GM21423 (cell line): ENCODE measurements around the gene DPP6.

ENCODE experiments used
- ATAC-seq: cut with Tn5 transposase; IDR thresholded peaks from one replicate; pipeline ENCODE4 v1.9.1; 2021; ENCODE audit warnings: mild to moderate bottlenecking, moderate library complexity; ENCODE audit not compliant: unreplicated experiment

DPP6 gene

GRCh38 chr7:154684666-154685563, 632.7 kb downstream of the DPP6 start:
- no peak for ATAC-seq

DNA sequence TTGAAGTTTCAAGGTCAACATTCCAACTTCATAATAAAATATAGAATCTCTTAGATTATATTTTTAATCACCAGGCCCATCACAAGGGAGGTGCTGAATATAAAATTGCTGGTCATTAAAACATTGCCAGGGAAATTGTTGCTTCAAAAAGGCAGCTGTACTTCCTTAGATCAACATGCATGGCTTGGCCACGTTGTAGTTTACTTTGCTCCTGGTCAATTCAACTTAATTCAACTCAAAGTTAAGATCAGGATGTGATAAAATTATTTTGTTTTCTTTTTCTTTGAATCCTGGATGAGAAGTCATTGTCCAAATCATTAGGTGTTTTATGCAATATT, 633.3 kb downstream of the DPP6 start:
- ATAC-seq = no peak

DNA sequence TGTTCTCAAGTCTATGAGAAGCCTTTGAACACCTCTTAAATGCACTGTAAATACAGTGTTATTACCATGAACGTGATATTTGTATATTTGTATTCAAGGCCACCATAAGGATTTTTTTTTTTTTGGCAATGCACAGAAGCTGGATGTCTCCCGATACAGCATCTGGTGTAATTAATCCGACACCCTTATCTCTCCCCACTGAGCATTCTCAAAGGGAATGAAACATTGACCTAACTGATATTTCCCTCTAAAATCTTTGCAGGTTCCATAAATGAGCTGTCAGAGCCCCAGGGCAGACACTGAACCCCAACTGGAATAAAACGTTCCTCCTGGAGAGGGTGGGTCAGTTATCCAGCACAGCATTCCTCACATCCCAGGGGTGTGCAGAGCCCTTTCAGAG, 634.1 kb downstream of the DPP6 start:
- ATAC-seq = no peak

GRCh38 chr7:154688952-154689351, 636.8 kb downstream of the DPP6 start:
- no peak for ATAC-seq

DNA sequence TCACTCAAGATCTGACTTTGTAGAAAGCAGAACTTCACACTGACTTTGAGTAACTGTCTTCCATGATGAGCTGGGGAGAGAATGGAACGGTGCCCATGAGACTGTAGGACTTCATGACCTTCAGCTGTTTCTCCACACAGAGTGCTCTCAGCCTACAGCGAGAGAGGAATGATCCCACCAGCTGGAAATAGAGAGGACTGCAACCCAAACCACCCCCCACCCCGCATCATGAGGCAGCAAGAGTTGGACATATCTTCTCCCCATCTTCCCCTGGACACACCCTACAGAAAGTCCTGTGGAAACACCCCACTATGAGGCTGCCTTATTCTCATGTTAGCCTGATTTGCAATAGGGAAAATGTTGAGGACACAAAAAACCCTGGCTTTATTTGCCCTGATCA, 638.2 kb downstream of the DPP6 start:
- no peak for ATAC-seq

DNA sequence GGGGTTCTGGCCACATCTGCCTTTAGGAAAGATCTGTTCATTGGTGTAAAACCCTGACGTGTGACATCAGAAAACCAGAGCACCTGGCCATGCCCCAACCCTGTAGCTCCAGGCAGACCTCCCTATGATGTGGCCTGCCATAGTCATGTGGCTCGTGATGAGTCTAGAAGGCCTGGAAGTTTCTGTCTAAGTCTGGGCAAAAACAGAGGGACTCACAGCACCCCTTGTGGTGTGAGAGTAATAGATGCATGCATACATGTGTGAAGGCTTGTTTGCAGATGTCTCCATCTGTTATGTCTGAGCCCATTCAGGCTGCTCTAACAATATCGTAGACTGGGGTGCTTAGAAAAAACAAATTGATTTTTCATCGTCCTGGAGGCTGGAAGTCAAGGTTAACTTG, 641.5 kb downstream of the DPP6 start:
- ATAC-seq = no peak

DNA sequence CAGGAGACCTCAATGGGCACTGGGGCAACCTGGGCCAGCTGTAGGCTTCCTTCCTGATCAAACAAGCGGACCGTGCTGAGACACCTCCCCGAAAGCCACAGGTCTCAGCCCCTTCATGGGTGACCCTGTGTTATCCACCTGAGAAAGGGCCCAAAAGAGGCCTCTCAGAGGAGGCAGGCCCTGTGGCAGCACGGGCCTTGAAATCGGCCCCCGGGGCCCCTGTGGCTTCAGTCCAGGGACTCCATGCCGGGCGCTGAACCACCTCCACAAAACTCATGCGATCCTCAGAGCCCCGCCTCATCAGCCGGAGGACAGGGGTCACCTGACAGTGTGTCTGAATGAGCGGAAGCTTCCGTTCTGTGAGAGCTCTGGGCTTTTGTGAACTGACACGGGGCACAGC, 643.6 kb downstream of the DPP6 start:
- no peak for ATAC-seq

- ATAC-seq = no peak
Observed at GRCh38 chr7:154696556-154696955, 644.4 kb downstream of the DPP6 start.

GRCh38 chr7:154698726-154699291, 646.6 kb downstream of the DPP6 start:
- ATAC-seq = no peak

- no peak for ATAC-seq
Observed at GRCh38 chr7:154699417-154699816, 647.2 kb downstream of the DPP6 start.

GRCh38 chr7:154709840-154710520, 657.8 kb downstream of the DPP6 start:
- no peak for ATAC-seq

DNA sequence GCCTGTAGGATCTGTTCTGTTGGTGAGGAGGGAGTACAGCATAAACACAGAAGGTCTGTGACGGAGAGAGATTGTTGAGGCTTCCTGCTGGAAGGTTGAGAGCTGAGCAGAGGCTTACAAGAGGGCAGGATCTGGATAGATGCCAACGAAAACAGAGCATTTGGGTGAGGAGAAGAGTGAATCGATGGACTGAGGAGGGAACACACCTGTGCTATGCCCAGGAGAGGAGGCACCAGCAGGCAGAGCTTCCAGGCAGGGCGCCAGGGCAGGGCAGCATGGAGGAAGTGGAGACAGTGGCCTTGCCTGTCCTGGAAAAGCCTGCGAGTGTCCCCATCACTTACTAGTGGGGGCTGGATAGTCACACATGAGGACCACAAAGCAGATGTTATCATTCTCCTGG, 667.8 kb downstream of the DPP6 start:
- no peak for ATAC-seq

GRCh38 chr7:154721086-154721485, 668.9 kb downstream of the DPP6 start:
- no peak for ATAC-seq

- ATAC-seq = no peak
Observed at GRCh38 chr7:154726368-154726767, 674.2 kb downstream of the DPP6 start.

- ATAC-seq = no peak
Observed at GRCh38 chr7:154729056-154729455, 676.9 kb downstream of the DPP6 start.

- no peak for ATAC-seq
Observed at GRCh38 chr7:154735766-154736165, 683.6 kb downstream of the DPP6 start.

GRCh38 chr7:154736389-154736788, 684.2 kb downstream of the DPP6 start:
- no peak for ATAC-seq

DNA sequence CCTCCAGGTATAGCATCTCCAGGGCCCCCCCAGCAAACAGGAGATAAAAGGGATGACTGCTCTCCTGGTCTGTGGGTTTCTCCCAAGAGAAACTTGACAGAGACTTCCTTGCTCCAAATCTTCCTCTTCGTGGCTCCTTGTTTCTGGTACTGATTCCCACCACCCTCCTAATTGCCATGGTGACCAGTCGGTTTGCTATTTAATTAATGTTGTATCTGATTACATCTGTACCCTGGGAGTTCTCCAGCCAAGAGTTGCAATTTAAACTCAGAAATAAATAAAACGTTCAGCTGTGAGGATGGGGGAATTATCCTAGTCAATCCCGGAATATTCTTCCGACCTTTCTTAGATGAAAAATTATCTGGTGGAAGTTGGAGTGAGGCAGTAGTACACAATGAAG, 686.0 kb downstream of the DPP6 start:
- no peak for ATAC-seq

GRCh38 chr7:154741131-154741530, 688.9 kb downstream of the DPP6 start:
- ATAC-seq = no peak

DNA sequence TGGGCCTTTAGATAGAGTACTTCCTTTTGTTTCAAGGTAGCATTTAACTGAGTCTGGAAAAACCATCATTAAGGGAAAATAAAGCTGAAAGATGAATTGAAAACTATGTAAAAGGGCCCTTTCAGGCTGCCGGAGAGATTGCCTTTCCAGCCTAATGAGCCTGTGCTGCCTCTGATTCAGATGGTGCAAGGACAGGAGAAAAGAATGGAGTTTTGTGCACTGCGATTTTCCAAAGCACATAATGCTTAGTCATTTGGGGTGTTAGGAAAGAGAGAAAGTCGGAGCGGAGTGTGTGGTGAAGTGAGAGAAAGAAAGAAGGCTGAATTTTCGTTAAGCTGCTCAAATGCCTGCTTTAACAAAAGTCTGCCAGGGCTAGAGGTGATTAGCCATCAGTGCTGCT, 691.0 kb downstream of the DPP6 start:
- no peak for ATAC-seq

- ATAC-seq = peak; percentile 59
Observed at GRCh38 chr7:154744256-154744860, 692.2 kb downstream of the DPP6 start.

DNA sequence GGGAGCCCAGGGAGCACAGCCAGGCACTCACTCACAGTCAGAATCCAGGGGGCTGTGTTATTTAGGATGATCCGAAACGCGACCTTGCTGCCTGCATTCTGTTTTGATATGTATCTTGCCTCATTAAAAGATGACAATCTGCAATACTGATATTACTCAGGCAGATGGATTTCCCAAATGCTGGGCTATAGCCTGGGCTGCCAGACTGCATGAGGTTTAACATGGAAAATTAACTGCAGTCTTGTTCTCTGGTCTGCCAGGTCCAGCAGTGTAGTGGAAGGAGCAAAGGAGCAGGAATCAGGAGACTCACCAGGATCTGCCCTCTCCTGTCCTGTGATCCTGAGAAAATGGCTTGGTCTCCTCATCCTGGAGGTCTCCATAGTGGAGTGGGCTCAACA, 692.7 kb downstream of the DPP6 start:
- no peak for ATAC-seq
